ENCODE results near the gene IP6K3.

Gene IP6K3

DNA sequence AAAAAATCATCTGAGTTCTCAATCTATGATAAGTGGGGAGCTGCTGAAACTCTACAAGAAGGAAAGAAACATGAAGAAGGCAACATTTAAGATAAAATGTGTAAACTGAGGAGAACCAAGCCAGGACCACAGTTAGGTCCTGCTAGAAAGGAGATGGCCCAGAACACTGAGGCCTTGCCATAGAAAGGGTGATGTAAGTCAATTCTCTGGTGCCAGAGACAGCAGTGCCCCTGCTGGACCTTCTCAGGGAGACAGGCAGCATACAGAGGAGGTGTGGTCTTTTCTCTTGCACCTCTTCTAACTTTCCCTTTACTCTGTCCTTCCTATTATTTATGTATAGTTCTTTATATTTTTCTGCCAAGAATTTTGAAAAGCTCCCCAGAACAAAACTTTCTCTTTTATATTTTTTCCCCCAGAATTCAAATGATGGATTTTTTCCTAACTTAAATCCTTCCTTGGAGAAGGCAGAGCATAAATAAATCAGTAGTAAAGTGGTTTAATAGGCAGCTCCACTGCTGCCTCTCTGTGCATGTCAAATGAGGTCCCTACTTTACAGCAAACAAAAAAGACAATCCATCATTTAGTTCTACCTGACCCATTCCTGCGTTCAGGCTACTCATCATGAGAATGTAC lies 44.2 kb downstream of the IP6K3 start:
- Mint-ChIP-seq H3K36me3 (peaks cover 12% of the 10 kb centered on the region), H3K27me3 (no peaks in the 10 kb centered on the region), H3K27ac (peak overlapping the region; percentile 1), H3K4me1 (peaks cover 25% of the 10 kb centered on the region), H3K9me3 (no peaks in the 10 kb centered on the region), H3K4me3 (no peak overlapping the region)

DNA sequence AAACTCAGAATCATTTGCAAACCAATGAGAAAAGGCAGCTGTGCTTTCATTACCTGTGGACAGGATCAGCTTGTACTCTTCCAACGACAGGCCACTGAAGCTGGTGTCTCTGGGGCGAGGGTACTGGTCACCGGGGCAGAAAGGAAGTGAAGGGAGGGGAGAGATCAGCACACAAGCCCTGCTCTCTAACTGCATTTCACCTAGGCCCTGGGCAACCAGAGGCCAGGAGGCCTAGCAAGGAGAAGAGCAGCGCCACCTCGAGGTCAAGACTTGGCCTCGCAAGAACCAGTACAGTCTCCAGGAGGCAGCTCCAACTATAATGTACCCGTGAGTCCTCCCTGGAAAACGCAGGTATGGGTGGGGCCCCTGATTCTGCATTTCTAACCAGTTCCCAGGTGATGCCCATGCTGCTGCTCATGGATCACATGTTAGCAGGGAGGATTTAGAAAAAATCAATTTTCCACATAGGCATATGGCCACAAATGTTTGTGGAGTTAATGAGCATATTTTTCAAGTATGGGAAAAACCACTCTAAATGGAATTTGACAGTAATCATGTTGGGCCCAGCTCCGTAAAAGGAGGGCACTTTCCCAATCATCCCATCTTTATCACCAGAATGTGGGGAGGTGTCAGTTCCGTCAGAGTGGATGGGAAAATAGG lies 46.2 kb downstream of the IP6K3 start:
- H3K27ac Mint-ChIP-seq = no peak overlapping the region
- peaks cover 6% of the 10 kb centered on the region for H3K36me3 Mint-ChIP-seq
- no peaks in the 10 kb centered on the region for H3K9me3 Mint-ChIP-seq
- H3K4me1 Mint-ChIP-seq = peaks cover 38% of the 10 kb centered on the region
- H3K27me3 Mint-ChIP-seq = no peaks in the 10 kb centered on the region
- H3K4me3 Mint-ChIP-seq = no peak overlapping the region

DNA sequence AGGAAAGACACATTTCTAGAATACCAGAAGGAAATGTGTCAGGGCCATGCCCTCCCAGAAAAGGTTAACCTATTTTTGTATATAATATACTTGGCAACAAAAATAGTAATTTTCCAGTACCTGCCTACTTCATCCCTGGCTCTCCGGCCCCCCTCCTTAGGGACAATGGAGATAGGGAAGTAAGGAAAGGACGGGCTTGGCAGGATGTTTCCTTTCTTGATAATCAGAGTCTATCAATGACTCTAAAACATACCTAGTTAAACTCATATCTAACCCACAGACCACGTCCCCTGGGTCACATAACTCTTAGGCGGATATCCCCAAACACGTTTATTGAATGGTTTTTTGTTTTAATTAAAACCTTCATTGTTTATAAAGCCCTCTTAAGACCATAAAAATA lies 47.0 kb downstream of the IP6K3 start:
- Mint-ChIP-seq H3K27ac (peak overlapping the region; percentile 68), H3K4me3 (no peak overlapping the region), H3K36me3 (peaks cover 6% of the 10 kb centered on the region), H3K4me1 (peaks cover 45% of the 10 kb centered on the region), H3K27me3 (no peaks in the 10 kb centered on the region), H3K9me3 (no peaks in the 10 kb centered on the region)

DNA sequence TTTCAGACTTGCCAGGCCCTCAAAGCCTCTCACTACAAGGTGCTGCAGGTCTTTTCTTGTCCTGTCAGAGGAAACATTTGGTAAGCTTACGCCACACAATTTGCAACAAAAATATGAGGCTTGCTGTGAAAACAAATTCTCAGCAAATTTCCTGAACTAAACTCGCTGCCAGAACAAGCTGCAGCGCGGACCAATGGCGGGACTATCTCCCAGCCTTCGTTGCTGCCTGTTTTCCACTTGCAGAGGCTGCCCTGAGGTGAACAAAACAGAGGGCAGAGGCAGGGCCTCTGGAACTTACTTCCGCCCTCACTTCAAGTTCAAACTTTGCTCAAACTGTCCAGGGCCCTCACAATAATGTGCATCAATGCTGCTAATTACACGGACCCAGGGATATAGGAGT lies 47.6 kb downstream of the IP6K3 start:
- Mint-ChIP-seq H3K9me3 (no peaks in the 10 kb centered on the region), H3K27ac (peak overlapping the region; percentile 14), H3K4me3 (no peak overlapping the region), H3K36me3 (peaks cover 4% of the 10 kb centered on the region), H3K27me3 (no peaks in the 10 kb centered on the region), H3K4me1 (peaks cover 52% of the 10 kb centered on the region)

DNA sequence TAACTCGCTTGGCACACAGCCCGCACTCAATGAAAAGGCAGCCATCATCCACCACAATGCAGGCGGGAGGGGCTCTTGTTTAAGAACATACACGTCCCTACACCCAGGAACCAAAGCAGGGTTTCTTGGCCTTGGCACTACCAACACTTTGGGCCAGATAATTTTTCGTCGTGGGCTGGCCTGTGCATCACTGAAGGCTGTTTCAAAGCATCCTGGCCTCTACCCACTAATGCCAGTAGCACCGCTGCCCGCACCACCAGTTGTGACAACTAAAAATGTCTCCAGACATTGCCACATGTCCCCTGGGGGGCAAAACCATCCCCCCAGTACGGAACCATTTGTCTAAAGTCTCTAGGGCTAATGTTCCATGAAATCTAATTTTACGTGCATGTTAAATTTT lies 48.2 kb downstream of the IP6K3 start:
- no peak overlapping the region for H3K4me3 Mint-ChIP-seq
- H3K4me1 Mint-ChIP-seq = peaks cover 56% of the 10 kb centered on the region
- H3K9me3 Mint-ChIP-seq = no peaks in the 10 kb centered on the region
- H3K27ac Mint-ChIP-seq = peak overlapping the region; percentile 55
- H3K36me3 Mint-ChIP-seq = peaks cover 4% of the 10 kb centered on the region
- no peaks in the 10 kb centered on the region for H3K27me3 Mint-ChIP-seq

DNA sequence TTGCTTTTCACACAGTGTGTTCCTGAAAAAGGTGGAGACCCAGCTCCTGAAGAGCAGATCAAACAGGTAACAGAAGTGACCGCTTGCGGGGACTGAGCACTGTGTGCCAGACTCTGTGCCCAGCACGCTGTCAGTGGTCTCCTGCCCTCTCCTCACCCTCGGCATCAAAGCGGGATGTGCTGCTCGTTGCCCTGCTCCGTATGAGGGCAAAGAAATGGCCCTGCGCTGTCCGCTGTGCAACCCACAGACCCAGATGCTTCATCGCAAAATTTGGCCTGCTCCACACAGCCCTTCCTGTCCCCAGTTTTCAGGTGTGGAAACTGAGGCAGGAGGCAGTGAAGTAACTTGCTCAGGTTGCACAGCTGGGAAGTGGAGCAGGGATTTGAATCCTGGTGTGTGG lies 48.9 kb downstream of the IP6K3 start:
- peak overlapping the region; percentile 35 for H3K27ac Mint-ChIP-seq
- H3K9me3 Mint-ChIP-seq = no peaks in the 10 kb centered on the region
- peaks cover 4% of the 10 kb centered on the region for H3K36me3 Mint-ChIP-seq
- peak overlapping the region; percentile 15 for H3K4me3 Mint-ChIP-seq
- H3K4me1 Mint-ChIP-seq = peaks cover 63% of the 10 kb centered on the region
- H3K27me3 Mint-ChIP-seq = no peaks in the 10 kb centered on the region

DNA sequence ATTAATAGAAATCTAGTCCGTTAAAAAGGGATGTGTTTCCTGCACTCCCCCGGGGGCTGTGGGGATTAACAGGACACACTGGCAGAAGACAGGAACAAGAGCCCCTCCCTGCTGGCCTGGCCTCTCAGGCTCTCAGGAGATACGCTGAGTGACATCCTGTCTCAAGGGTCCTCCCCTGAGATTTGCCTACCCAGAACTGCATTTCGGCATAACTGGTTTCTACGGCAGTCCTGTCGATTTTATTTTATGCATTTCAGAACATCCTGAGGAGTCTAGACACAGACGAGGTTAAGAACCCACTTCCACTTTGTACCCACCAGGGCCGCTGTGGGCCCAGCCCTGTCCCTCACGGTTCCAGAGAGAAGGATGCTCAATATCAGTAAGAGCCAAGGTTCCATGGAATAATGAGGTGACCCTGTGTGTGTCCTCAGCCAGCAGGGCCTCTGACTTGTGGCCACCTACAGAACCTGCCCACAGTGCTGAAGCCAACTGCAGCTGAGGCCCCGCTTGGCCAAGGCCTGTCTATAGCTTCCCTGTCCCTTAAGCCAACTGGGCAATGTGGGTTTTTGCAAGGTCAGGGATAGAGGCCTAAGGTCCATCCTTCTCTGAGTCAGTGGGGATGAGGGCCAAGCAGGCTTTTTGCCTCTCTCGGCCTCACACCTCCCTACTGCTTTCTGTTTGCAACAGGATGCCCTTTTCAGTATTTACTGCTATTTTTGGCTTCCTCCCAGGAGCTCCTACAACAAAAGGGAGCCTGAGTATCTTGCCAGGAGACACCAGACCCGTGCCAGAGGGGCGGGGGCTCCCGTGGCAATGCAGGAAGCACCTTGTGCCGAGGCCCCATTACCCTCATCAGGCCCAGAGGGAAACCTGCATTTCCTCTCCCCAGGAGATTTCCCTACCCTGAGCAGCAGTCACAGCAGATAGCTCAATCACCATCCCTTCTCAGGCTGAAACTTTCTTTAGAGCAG lies 49.9 kb downstream of the IP6K3 start:
- peak overlapping the region; percentile 45 for H3K4me3 Mint-ChIP-seq
- H3K27me3 Mint-ChIP-seq = no peaks in the 10 kb centered on the region
- H3K4me1 Mint-ChIP-seq = peaks cover 70% of the 10 kb centered on the region
- H3K36me3 Mint-ChIP-seq = peaks cover 4% of the 10 kb centered on the region
- H3K27ac Mint-ChIP-seq = peak overlapping the region; percentile 91
- H3K9me3 Mint-ChIP-seq = no peaks in the 10 kb centered on the region

DNA sequence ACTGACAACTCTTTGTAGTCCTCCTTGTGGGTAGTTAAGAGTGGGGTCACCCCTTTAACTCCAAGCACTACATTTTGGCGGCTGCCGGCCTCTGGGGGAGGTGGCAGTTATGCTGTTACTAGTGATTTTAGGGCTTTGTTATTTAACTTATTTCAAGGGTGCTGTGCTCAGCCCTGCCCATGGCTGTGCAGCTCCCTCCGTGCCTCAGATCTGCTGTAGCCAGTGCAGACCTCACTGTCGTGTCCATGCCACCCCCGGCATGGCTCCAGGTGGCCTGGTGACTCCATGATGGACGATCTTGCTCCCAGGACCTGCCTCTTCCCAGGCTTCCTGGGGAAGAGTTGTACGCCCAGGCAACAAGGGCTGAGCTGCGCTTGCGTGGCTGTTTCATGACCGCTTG lies 50.6 kb downstream of the IP6K3 start:
- Mint-ChIP-seq H3K9me3 (no peaks in the 10 kb centered on the region), H3K4me3 (no peak overlapping the region), H3K27me3 (no peaks in the 10 kb centered on the region), H3K36me3 (peaks cover 4% of the 10 kb centered on the region), H3K27ac (peak overlapping the region; percentile 91), H3K4me1 (peaks cover 77% of the 10 kb centered on the region)

DNA sequence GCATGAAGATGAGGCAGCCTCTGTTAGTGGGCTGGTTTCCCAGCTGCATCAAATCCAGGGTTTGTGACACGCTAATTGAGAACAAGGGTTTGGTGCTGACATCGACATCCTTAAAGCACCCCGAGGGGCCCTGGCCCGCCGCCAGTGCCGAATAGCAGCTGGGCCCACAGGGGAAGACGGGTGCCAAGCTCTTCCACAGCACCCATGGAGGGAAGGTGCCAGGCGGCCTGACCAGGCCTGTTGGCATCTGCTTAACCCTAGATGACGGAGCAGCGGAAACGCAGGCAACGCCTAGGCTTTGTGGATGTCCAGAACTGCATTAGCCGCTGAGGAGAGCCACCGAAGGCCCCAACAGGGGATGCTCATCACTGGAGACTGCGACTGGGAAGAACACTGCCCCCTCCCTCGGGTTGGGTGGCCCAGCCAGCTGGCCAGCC lies 51.2 kb downstream of the IP6K3 start:
- H3K27me3 Mint-ChIP-seq = no peaks in the 10 kb centered on the region
- peaks cover 4% of the 10 kb centered on the region for H3K36me3 Mint-ChIP-seq

DNA sequence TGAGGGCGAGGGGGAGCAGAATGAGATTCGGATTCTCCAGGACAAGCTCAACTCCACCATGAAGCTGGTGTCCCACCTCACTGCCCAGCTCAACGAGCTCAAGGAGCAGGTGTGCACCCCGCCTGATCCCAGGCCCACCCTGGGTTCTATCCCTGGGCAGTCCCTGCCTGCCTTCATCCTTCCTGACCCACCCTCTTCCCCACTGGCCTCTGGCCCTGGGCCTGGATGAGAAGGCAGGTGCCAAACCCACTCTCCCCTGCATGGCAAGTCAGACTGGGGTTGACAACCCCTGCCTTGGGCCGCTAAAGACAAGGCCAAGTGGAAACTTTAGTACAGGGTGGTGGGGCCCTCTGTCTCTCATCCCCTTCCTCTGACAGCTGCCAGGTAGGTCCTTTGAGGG lies 51.7 kb downstream of the IP6K3 start:
- H3K36me3 Mint-ChIP-seq = peaks cover 2% of the 10 kb centered on the region
- no peaks in the 10 kb centered on the region for H3K9me3 Mint-ChIP-seq
- H3K27me3 Mint-ChIP-seq = no peaks in the 10 kb centered on the region
- H3K4me3 Mint-ChIP-seq = peak overlapping the region; percentile 67
- H3K27ac Mint-ChIP-seq = peak overlapping the region; percentile 80
- peaks cover 74% of the 10 kb centered on the region for H3K4me1 Mint-ChIP-seq

More for the DNA sequence above, 51.2 kb downstream of the IP6K3 start:
- Mint-ChIP-seq H3K4me3 (no peak overlapping the region), H3K27ac (peak overlapping the region; percentile 80), H3K4me1 (peaks cover 79% of the 10 kb centered on the region), H3K9me3 (no peaks in the 10 kb centered on the region)

DNA sequence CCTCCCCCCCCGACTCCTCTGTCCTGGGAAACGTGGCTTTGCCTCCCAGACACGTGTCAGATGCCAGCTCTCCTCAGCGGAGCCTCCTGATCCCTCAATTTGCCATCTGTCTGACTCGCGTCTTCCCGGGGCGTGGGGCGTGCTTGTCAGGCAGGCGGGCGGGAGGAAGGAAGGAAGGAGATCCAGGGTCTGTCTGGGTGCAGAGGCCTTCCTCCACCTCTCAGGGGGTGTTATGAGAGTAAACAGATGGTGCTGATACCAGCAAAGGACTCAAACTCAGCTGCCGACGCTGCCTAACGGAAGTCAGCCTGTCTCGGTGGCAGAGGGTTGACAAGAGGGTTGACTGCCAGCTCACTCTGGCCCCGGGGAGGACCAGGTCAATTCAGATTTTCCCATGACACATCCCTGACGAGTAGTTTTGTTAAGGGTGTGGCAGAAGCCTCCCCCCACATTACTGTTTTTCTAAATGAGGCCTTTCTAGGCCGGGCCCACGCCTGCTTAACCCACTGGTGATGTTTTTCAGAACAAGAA lies 52.2 kb downstream of the IP6K3 start:
- H3K27ac Mint-ChIP-seq = peak overlapping the region; percentile 80
- H3K4me1 Mint-ChIP-seq = peaks cover 73% of the 10 kb centered on the region
- H3K9me3 Mint-ChIP-seq = no peaks in the 10 kb centered on the region
- H3K4me3 Mint-ChIP-seq = peak overlapping the region; percentile 67
- H3K36me3 Mint-ChIP-seq = peaks cover 2% of the 10 kb centered on the region
- no peaks in the 10 kb centered on the region for H3K27me3 Mint-ChIP-seq

DNA sequence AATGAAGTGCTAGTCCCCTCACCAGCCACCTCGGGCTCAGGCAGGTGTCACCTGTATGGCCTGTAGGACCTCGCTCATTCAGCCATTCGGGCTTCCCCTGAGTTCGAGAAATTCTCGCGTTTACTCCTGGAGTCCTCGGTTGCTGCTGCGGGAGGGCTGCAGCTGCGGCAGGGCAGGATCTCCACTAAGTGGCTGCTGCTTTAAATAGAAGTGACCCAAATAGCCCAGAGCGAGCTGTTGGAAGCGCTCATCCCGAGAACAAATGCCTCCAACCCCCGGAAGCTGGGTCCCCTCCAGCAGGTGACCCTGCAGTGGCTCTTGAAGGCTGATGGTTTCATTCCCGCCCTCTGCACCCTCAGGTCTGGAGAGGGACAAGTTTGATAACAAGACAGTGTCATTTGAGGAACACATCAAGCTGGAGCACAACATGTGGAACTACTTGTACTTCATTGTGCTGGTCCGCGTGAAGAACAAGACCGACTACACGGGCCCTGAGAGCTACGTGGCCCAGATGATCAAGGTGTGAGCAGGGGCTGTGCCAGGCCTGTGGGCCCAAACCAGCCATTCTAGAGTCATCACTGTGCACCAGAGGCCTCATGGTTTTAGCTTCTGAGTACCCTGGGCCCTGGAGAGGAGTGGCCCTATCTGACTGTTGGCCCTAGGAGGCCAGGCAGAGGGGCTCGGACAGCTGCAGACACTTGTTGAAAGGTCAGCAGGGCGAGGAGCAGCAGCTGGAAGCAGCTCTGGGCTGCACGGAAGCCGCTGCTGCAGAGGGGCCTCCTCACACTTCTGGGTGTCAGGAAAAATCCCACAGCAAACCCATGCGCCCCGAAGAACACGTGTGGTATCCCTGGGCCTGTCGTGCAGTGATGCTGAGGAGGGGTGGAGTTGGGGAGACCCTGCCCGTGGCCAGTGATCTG lies 53.3 kb downstream of the IP6K3 start:
- H3K9me3 Mint-ChIP-seq = no peaks in the 10 kb centered on the region
- H3K4me3 Mint-ChIP-seq = no peak overlapping the region
- peaks cover 72% of the 10 kb centered on the region for H3K4me1 Mint-ChIP-seq
- H3K27me3 Mint-ChIP-seq = no peaks in the 10 kb centered on the region
- H3K36me3 Mint-ChIP-seq = peaks cover 7% of the 10 kb centered on the region
- peak overlapping the region; percentile 80 for H3K27ac Mint-ChIP-seq

DNA sequence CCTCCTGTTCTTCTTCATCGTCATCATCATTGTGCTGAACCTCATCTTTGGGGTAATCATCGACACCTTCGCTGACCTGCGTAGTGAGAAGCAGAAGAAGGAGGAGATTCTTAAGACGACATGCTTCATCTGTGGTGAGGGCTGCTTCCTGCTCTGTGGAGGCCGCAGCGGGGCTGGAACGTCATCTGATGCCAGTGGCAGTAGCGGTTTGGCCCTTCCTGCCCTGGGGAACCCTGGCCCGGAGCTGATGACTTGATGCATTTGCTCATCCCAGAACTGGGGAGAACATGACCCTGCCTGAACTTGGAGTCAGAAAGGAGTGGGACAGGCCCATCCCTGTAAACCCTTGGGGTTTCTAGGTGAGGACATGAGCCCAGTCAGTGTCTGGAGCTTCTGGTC lies 53.9 kb downstream of the IP6K3 start:
- Mint-ChIP-seq H3K4me1 (peaks cover 68% of the 10 kb centered on the region), H3K9me3 (no peaks in the 10 kb centered on the region), H3K4me3 (peak overlapping the region; percentile 35), H3K27me3 (no peaks in the 10 kb centered on the region), H3K36me3 (peaks cover 7% of the 10 kb centered on the region), H3K27ac (peak overlapping the region; percentile 75)

DNA sequence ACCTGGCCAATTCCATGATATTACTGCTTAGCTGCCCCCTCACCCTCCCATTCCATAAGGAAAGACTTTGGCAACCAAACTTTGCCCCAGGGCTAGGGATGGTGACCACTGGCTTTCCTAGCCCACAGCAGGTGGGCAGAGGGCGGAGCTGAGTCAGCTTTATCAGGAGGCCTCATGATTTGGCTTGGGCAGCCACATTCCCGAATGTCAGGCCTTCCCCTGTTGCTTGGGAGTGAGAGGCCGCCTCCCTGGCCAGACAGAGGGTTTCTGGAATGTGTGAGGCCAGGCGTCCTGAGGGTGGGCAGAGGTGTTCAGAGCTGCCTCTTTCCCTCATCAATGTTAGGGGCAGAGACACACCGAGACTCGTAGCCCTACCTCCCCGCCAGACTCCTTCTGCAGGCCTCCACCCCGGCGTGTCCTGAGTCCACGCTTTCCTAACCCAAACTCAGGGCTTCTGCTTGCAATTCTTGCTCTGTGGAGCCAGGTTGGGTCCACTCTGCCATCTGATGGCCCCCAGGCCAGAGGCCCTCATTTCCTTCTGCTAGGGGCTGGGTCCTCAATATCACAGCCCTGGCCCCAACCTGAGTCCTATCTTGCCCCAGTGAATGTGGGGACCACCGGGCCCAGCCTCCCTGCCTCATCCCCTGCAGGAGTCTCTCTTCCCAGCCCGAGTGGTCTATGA lies 54.5 kb downstream of the IP6K3 start:
- Mint-ChIP-seq H3K9me3 (no peaks in the 10 kb centered on the region), H3K27ac (peak overlapping the region; percentile 75), H3K4me3 (peak overlapping the region; percentile 35), H3K36me3 (peaks cover 5% of the 10 kb centered on the region), H3K27me3 (no peaks in the 10 kb centered on the region), H3K4me1 (peaks cover 63% of the 10 kb centered on the region)

Data from activated naive CD4-positive, alpha-beta T cell treated with anti-CD3 and anti-CD28 coated beads, Interleukin-2, amount 50 U/mL, for 24 hours (primary cell).